PFSK-1 (cell line): ENCODE data around the gene SORL1.

Experiments
- POLR2AphosphoS5 ChIP-seq: IDR thresholded peaks from 2 replicates; pipeline ENCODE4 v1.6.1; 2012; ENCODE audit warnings: low read depth, mild to moderate bottlenecking, control low read depth, low read length, moderate library complexity
- TAF1 ChIP-seq: IDR thresholded peaks from 2 replicates; pipeline ENCODE4 v1.6.1; 2012; ENCODE audit warnings: low read length, control low read depth, borderline replicate concordance; ENCODE audit not compliant: insufficient read depth
- TF ChIP-seq, protein P1 (sequence below), 2 experiments: IDR thresholded peaks; 2 replicates each; pipeline versions ENCODE4 v1.6.1 to v1.8.0; 2011 to 2012; ENCODE audit warnings: low read depth in 2 of 2, low read length in 2 of 2, control low read depth in 1 of 2, inconsistent platforms in 1 of 2, mild to moderate bottlenecking in 1 of 2, moderate library complexity in 1 of 2; ENCODE audit not compliant: insufficient read depth in 1 of 2

- TF ChIP-seq, protein P1, sequence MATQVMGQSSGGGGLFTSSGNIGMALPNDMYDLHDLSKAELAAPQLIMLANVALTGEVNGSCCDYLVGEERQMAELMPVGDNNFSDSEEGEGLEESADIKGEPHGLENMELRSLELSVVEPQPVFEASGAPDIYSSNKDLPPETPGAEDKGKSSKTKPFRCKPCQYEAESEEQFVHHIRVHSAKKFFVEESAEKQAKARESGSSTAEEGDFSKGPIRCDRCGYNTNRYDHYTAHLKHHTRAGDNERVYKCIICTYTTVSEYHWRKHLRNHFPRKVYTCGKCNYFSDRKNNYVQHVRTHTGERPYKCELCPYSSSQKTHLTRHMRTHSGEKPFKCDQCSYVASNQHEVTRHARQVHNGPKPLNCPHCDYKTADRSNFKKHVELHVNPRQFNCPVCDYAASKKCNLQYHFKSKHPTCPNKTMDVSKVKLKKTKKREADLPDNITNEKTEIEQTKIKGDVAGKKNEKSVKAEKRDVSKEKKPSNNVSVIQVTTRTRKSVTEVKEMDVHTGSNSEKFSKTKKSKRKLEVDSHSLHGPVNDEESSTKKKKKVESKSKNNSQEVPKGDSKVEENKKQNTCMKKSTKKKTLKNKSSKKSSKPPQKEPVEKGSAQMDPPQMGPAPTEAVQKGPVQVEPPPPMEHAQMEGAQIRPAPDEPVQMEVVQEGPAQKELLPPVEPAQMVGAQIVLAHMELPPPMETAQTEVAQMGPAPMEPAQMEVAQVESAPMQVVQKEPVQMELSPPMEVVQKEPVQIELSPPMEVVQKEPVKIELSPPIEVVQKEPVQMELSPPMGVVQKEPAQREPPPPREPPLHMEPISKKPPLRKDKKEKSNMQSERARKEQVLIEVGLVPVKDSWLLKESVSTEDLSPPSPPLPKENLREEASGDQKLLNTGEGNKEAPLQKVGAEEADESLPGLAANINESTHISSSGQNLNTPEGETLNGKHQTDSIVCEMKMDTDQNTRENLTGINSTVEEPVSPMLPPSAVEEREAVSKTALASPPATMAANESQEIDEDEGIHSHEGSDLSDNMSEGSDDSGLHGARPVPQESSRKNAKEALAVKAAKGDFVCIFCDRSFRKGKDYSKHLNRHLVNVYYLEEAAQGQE (IDR thresholded peaks at IDR 0.05; ENCODE audit: insufficient read depth in 1 of 2, low read depth in 2 of 2, low read length in 2 of 2): no peak
- TF ChIP-seq POLR2AphosphoS5 (no peak), TAF1 (no peak)
Observed at GRCh38 chr11:121420398-121420797, 31.7 kb upstream of the SORL1 start.
